A549 (cell line): ENCODE data around the gene APOM. TPM values are rescaled to one million over a fixed set of nuclear protein-coding genes. Genes with fewer than 3 reads are reported as not detected.

ENCODE experiments used
- ATAC-seq, 2 experiments: fragments of 200-7000 bp in 1 of 2; fragments of >200 bp in 1 of 2; cut with Nextera tagmentation in 1 of 2; cut with Tn5 transposase in 1 of 2; 3 replicates each; pipeline versions ENCODE4 v1.8.0 to v1.9.1; 2018 to 2020; ENCODE audit warnings: mild to moderate bottlenecking in 1 of 2, moderate library complexity in 1 of 2
- CTCF ChIA-PET: fragments of 300-600 bp; sonication (Branson Sonifier 250); formaldehyde crosslinking; extraction: SDS; loops from one replicate; lab custom pipeline; 2021; ENCODE audit warnings: antibody characterized with exemption, inconsistent platforms; lab: Yijun Ruan, JAX
- POLR2A ChIA-PET: fragments of 350-600 bp; formaldehyde crosslinking; extraction: SDS; loops from one replicate; lab custom pipeline; 2021; ENCODE audit warnings: antibody characterized with exemption, inconsistent platforms; lab: Yijun Ruan, JAX
- DNase-seq, 2 experiments: peaks; one replicate each; pipeline versions ENCODE4 v3.0.0 to v3.0.0-alpha.2; 2011 to 2016; ENCODE audit warnings: low read depth in 1 of 2, low spot score in 1 of 2
- FAIRE-seq: peaks from 2 replicates; lab custom pipeline; 2011; peaks lifted over from hg19 to GRCh38; lab: Jason Lieb, UNC
- H3K27ac ChIP-seq, 2 experiments: fragments of >200 bp; sonication (Bioruptor Twin); formaldehyde crosslinking; 3 replicates each; pipeline ENCODE4 v1.5.1; 2016 to 2017
- H3K4me1 ChIP-seq: fragments of >200 bp; sonication (Bioruptor Twin); formaldehyde crosslinking; 3 replicates; pipeline ENCODE4 v1.6.1; 2016
- H3K4me2 ChIP-seq: fragments of >200 bp; sonication (Bioruptor Twin); formaldehyde crosslinking; 3 replicates; pipeline ENCODE4 v1.6.1; 2016
- H3K4me3 ChIP-seq: fragments of >200 bp; sonication (Bioruptor Twin); formaldehyde crosslinking; 3 replicates; pipeline ENCODE4 v1.5.1; 2016
- H3K9me3 ChIP-seq: fragments of >200 bp; sonication (Bioruptor Twin); formaldehyde crosslinking; 3 replicates; pipeline ENCODE4 v1.6.1; 2016
- CBX8 ChIP-seq: fragments of 200-600 bp; sonication (generic); IDR thresholded peaks from 2 replicates; pipeline ENCODE4 v1.6.1; 2016
- CHD4 ChIP-seq: fragments of 200-600 bp; sonication (generic); IDR thresholded peaks from 2 replicates; pipeline ENCODE4 v1.6.1; 2016; ENCODE audit warnings: antibody characterized with exemption, mild to moderate bottlenecking, borderline replicate concordance
- E2F6 ChIP-seq: IDR thresholded peaks from 2 replicates; pipeline ENCODE4 v1.6.1; 2012; ENCODE audit warnings: low read depth, borderline replicate concordance
- EHMT2 ChIP-seq: fragments of 200-600 bp; sonication (generic); IDR thresholded peaks from 2 replicates; pipeline ENCODE4 v1.6.1; 2016; ENCODE audit warnings: antibody characterized with exemption, low read depth, mild to moderate bottlenecking, moderate library complexity
- ELK1 ChIP-seq: fragments of 150-350 bp; IDR thresholded peaks from 2 replicates; pipeline ENCODE4 v1.6.1; 2014; ENCODE audit warnings: low read depth, mild to moderate bottlenecking, low read length
- EP300 ChIP-seq, 2 experiments: fragments of >200 bp; sonication (Bioruptor Twin); formaldehyde crosslinking; IDR thresholded peaks; 2 replicates in 1 of 2; 3 replicates in 1 of 2; pipeline ENCODE4 v1.6.1; 2016 to 2017
- FOSB ChIP-seq: fragments of 250-450 bp; sonication (Bioruptor Pico); IDR thresholded peaks from 2 replicates; pipeline ENCODE4 v1.5.0; 2020; ENCODE audit warnings: mild to moderate bottlenecking, moderate library complexity
- HDAC2 ChIP-seq: fragments of 200-600 bp; sonication (generic); IDR thresholded peaks from 2 replicates; pipeline ENCODE4 v1.6.1; 2016
- KDM5A ChIP-seq: fragments of 200-600 bp; sonication (generic); IDR thresholded peaks from 2 replicates; pipeline ENCODE4 v1.6.1; 2016; ENCODE audit warnings: antibody characterized with exemption, mild to moderate bottlenecking
- MAFK ChIP-seq: fragments of 450-650 bp; IDR thresholded peaks from 2 replicates; pipeline ENCODE4 v1.6.1; 2014; ENCODE audit not compliant: partially characterized antibody
- NPAS2 ChIP-seq: fragments of 250-450 bp; sonication (Bioruptor Pico); IDR thresholded peaks from 2 replicates; pipeline ENCODE4 v1.8.0; 2022; ENCODE audit warnings: mild to moderate bottlenecking, moderate library complexity, borderline replicate concordance
- NR3C1 ChIP-seq: fragments of >200 bp; sonication (Bioruptor Twin); formaldehyde crosslinking; IDR thresholded peaks from 3 replicates; pipeline ENCODE4 v1.6.1; 2017
- PHF8 ChIP-seq: fragments of 200-600 bp; sonication (generic); IDR thresholded peaks from 2 replicates; pipeline ENCODE4 v1.6.1; 2016; ENCODE audit warnings: low read depth, mild to moderate bottlenecking, antibody characterized with exemption, moderate library complexity, borderline replicate concordance
- POLR2A ChIP-seq: IDR thresholded peaks from 2 replicates; pipeline ENCODE4 v1.6.1; 2012; ENCODE audit warnings: mild to moderate bottlenecking, low read length
- REST ChIP-seq: fragments of 200-600 bp; sonication (generic); IDR thresholded peaks from 2 replicates; pipeline ENCODE4 v1.6.1; 2016; ENCODE audit warnings: antibody characterized with exemption, mild to moderate bottlenecking, moderate library complexity
- RNF2 ChIP-seq: fragments of 200-600 bp; sonication (generic); IDR thresholded peaks from 2 replicates; pipeline ENCODE4 v1.6.1; 2016; ENCODE audit warnings: low read depth, mild to moderate bottlenecking, antibody characterized with exemption, moderate library complexity, borderline replicate concordance
- SREBF2 ChIP-seq: fragments of 450-650 bp; IDR thresholded peaks from 2 replicates; pipeline ENCODE4 v1.6.1; 2014; ENCODE audit warnings: mild to moderate bottlenecking, moderate library complexity
- TFCP2L1 ChIP-seq: fragments of 250-450 bp; sonication (Bioruptor Pico); IDR thresholded peaks from 2 replicates; pipeline ENCODE4 v1.5.0; 2021; ENCODE audit warnings: mild to moderate bottlenecking
- ZC3H11A ChIP-seq: fragments of 450-650 bp; IDR thresholded peaks from 2 replicates; pipeline ENCODE4 v1.6.1; 2014; ENCODE audit warnings: antibody characterized with exemption, mild to moderate bottlenecking
- ZNF302 ChIP-seq: fragments of 250-450 bp; sonication (Bioruptor Pico); IDR thresholded peaks from 2 replicates; pipeline ENCODE4 v1.9.0; 2021; ENCODE audit warnings: inconsistent platforms, mild to moderate bottlenecking, moderate library complexity
- WGBS: methylation state at CpG from one replicate; pipeline ENCODE4 v1.1.6; 2017; ENCODE audit errors: missing lambda C conversion rate; 5-methylcytosine and 5-hydroxymethylcytosine counted together
- polyA plus RNA-seq, 4 experiments: library from polyadenylated mRNA; depleted of rRNA in 3 of 4; stranded (reverse); fragments of >200 nt; fragmentation: RNase III in 1 of 4; extraction: RNeasy Plus Mini Kit Qiagen cat#74134 plus additional on column Dnase treatment in 1 of 4; gene quantifications; 2 replicates in 3 of 4; 3 replicates in 1 of 4; pipeline ENCODE4 v1.2.3, GENCODE V29; 2011 to 2017
- TF ChIP-seq, protein P1 (sequence below): IDR thresholded peaks from 2 replicates; pipeline ENCODE4 v1.6.1; 2012

The APOM gene
- polyA plus RNA-seq, 2 of the 4 experiments (the other 2 are of a cell fraction): 1.5 to 2.6 TPM

GRCh38 chr6:31636698-31637596, 18.7 kb upstream of the APOM start:
- H3K27ac ChIP-seq: no peak overlapping the region
- ChIA-PET POLR2A (interaction anchor here (1.6 kb wide), 1 partner anchor 24 kb away, joined by 4 read pairs; the partner anchor contains the start of gene C6orf47), CTCF (no interaction called here)
- no peak overlapping the region for H3K4me2 ChIP-seq
- DNase-seq (no peak), FAIRE-seq (no peak), ATAC-seq (no peak)
- no peaks in the 10 kb centered on the region for H3K4me1 ChIP-seq
- no peak overlapping the region for H3K4me3 ChIP-seq
- no peak for TF ChIP-seq PHF8
- TF ChIP-seq EP300 (IDR thresholded peaks at IDR 0.05): no peak
- no peak for TF ChIP-seq HDAC2
- no peaks in the 10 kb centered on the region for H3K9me3 ChIP-seq
- 87% methylated on average over 18 of the region's 27 CpGs for WGBS

- ATAC-seq (no peak), FAIRE-seq (no peak), DNase-seq (no peak)
- no peak overlapping the region for H3K4me2 ChIP-seq
- H3K4me1 ChIP-seq: no peaks in the 10 kb centered on the region
- no peak overlapping the region for H3K4me3 ChIP-seq
- POLR2A ChIA-PET: interaction anchor here (0.7 to 0.9 kb wide), 2 partner anchors 13 to 17 kb away, joined by 3 to 4 read pairs; partner anchors contain the start of gene BAG6
- 81% methylated on average over 9 of the region's 9 CpGs for WGBS
- TF ChIP-seq ELK1: no peak
- TF ChIP-seq, all 56 proteins: peak for 0
- CTCF ChIA-PET: interaction anchor here (1.8 kb wide), 2 partner anchors 14 to 40 kb away, joined by 4 to 6 read pairs; no protein-coding TSS in a partner anchor
- Histone ChIP-seq H3K9me3 (no peaks in the 10 kb centered on the region), H3K27ac (no peak overlapping the region)
Observed at GRCh38 chr6:31639043-31639442, 16.7 kb upstream of the APOM start.

- ChIA-PET POLR2A (interaction anchor here (0.7 to 0.9 kb wide), 2 partner anchors 13 to 18 kb away, joined by 3 to 4 read pairs; partner anchors contain the start of gene BAG6), CTCF (interaction anchor here (1.8 kb wide), 2 partner anchors 14 to 41 kb away, joined by 4 to 6 read pairs; no protein-coding TSS in a partner anchor)
- H3K4me1 ChIP-seq: no peaks in the 10 kb centered on the region
- DNase-seq (no peak), ATAC-seq (peak in 1 of 2 experiments; percentile 5; a peak in 1 of 6 replicates), FAIRE-seq (no peak)
- 79% methylated on average over 4 of the region's 10 CpGs for WGBS
- no peak overlapping the region for H3K4me2 ChIP-seq
- TF ChIP-seq TFCP2L1 (no peak), E2F6 (no peak), KDM5A (no peak)
- H3K4me3 ChIP-seq: no peak overlapping the region
- H3K9me3 ChIP-seq: no peaks in the 10 kb centered on the region
- H3K27ac ChIP-seq: no peak overlapping the region
Observed at GRCh38 chr6:31639449-31639861, 16.2 kb upstream of the APOM start.

- Histone ChIP-seq H3K27ac (no peak overlapping the region), H3K9me3 (no peaks in the 10 kb centered on the region), H3K4me1 (no peaks in the 10 kb centered on the region), H3K4me2 (no peak overlapping the region), H3K4me3 (no peak overlapping the region)
- WGBS: 98% methylated on average over 5 of the region's 6 CpGs
- ATAC-seq (no peak), DNase-seq (no peak), FAIRE-seq (no peak)
- TF ChIP-seq CBX8 (no peak), TFCP2L1 (no peak), REST (no peak), FOSB (CRISPR knock-in tag) (no peak), RNF2 (no peak), NR3C1 (no peak), NPAS2 (CRISPR knock-in tag) (no peak), CHD4 (no peak), SREBF2 (no peak), POLR2A (no peak), MAFK (no peak), ZC3H11A (no peak), EHMT2 (no peak), ZNF302 (CRISPR knock-in tag) (no peak)
- TF ChIP-seq, protein P1, sequence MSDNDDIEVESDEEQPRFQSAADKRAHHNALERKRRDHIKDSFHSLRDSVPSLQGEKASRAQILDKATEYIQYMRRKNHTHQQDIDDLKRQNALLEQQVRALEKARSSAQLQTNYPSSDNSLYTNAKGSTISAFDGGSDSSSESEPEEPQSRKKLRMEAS: no peak
- CTCF ChIA-PET: interaction anchor here (0.6 to 1.8 kb wide), 2 partner anchors 22 to 42 kb away, joined by 3 to 6 read pairs; no protein-coding TSS in a partner anchor
- POLR2A ChIA-PET: no interaction called here
Observed at GRCh38 chr6:31640612-31641011, 15.1 kb upstream of the APOM start.
